HG02852 (cell line): ENCODE data around the gene LPP.

Experiments used
- ATAC-seq: cut with Tn5 transposase; IDR thresholded peaks from one replicate; pipeline ENCODE4 v1.9.1; 2021; ENCODE audit warnings: mild to moderate bottlenecking, moderate library complexity; ENCODE audit not compliant: unreplicated experiment

The LPP gene

GRCh38 chr3:188503647-188504046, 349.7 kb downstream of the LPP start:
- no peak for ATAC-seq

- ATAC-seq, result no peak
These were observed 351.2 kb downstream of the LPP start for GRCh38 chr3:188505151-188505550.

GRCh38 chr3:188505911-188506310, 352.0 kb downstream of the LPP start:
- ATAC-seq, result no peak

GRCh38 chr3:188506446-188506845, 352.5 kb downstream of the LPP start:
- ATAC-seq, result no peak

- no peak for ATAC-seq
These were observed 353.3 kb downstream of the LPP start for GRCh38 chr3:188507244-188507720.

- no peak for ATAC-seq
These were observed 354.5 kb downstream of the LPP start for GRCh38 chr3:188508454-188508853.

- no peak for ATAC-seq
These were observed 355.4 kb downstream of the LPP start for GRCh38 chr3:188509316-188509715.

GRCh38 chr3:188510366-188510765, 356.4 kb downstream of the LPP start:
- ATAC-seq, result no peak

- ATAC-seq, result no peak
These were observed 359.8 kb downstream of the LPP start for GRCh38 chr3:188513662-188514328.

- ATAC-seq, result no peak
These were observed 362.6 kb downstream of the LPP start for GRCh38 chr3:188516515-188516914.

GRCh38 chr3:188518416-188518815, 364.5 kb downstream of the LPP start:
- ATAC-seq, result no peak

- ATAC-seq, result no peak
These were observed 365.0 kb downstream of the LPP start for GRCh38 chr3:188518835-188519452.

- ATAC-seq, result no peak
These were observed 366.5 kb downstream of the LPP start for GRCh38 chr3:188520466-188520865.

- ATAC-seq, result no peak
These were observed 368.2 kb downstream of the LPP start for GRCh38 chr3:188522115-188522514.

GRCh38 chr3:188523291-188523690, 369.3 kb downstream of the LPP start:
- no peak for ATAC-seq

GRCh38 chr3:188524052-188524451, 370.1 kb downstream of the LPP start:
- ATAC-seq, result no peak

GRCh38 chr3:188526057-188526456, 372.1 kb downstream of the LPP start:
- no peak for ATAC-seq

GRCh38 chr3:188527389-188527788, 373.4 kb downstream of the LPP start:
- ATAC-seq, result no peak

- ATAC-seq, result no peak
These were observed 374.4 kb downstream of the LPP start for GRCh38 chr3:188528396-188528795.

- no peak for ATAC-seq
These were observed 375.3 kb downstream of the LPP start for GRCh38 chr3:188529228-188529627.

- ATAC-seq, result no peak
These were observed 376.3 kb downstream of the LPP start for GRCh38 chr3:188530226-188530625.

- no peak for ATAC-seq
These were observed 377.3 kb downstream of the LPP start for GRCh38 chr3:188531210-188531609.

- no peak for ATAC-seq
These were observed 379.2 kb downstream of the LPP start for GRCh38 chr3:188533172-188533571.
